CD4-positive, alpha-beta T cell treated with Interleukin-15 for 4 hours (primary cell): ENCODE data around the gene CBR4.

Source experiments
- DNase-seq: peaks from one replicate; pipeline ENCODE4 v3.0.0-alpha.2; 2020; ENCODE audit warnings: low spot score

Gene CBR4

DNA sequence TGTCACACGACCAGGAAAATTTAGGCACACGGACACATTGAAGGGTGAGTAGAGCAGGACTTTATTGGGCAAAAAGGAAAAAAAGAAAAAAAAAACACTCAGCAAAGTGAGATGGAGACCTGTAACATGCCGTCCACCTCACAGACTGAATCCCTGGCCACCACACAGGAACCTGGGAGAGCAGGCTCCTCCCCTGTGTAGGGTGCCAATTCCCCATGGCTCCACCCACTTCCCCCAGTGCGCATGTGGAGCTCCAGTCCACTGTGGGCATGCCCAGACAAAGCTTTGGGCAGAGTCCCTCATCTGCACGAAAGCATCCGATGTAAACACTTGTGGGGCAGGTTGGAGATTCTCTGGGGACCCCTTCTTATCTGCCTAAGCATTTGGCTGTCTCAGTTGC lies 23.6 kb upstream of the CBR4 start:
- no peak for DNase-seq

DNA sequence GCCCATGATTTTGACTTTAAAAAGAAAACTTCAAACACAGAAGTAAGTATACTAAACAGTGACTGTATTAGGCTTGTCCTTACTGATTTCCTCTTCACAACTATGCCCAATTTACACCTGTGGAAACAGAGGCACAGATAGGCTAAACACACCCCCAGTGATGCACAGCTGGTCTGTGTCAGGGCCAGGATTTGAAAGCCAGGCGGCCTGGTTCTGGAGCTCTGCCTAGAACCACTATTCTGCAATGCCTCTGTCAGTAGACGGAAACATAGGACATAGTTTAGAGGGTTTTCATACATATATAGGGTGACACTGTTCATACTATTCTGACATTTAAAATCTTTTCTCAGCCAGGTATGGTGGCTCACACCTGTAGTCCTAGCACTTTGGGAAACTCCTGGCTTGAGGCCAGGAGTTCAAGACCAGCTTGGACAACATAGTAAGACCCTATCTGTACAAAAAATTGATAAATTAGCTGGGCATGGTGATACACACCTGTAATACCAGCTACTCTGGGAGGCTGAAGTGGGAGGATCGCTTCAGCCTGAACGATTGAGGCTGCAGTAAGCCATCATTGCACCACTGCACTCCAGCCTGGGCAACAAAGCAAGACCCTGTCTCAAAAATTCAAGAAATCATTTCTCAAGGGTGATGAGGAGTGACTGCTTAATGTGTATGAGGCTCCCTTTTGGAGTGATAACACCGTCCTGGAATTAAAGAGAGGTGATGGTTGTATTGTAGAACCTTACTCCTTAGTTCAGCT lies 23.0 kb upstream of the CBR4 start:
- DNase-seq: no peak

DNA sequence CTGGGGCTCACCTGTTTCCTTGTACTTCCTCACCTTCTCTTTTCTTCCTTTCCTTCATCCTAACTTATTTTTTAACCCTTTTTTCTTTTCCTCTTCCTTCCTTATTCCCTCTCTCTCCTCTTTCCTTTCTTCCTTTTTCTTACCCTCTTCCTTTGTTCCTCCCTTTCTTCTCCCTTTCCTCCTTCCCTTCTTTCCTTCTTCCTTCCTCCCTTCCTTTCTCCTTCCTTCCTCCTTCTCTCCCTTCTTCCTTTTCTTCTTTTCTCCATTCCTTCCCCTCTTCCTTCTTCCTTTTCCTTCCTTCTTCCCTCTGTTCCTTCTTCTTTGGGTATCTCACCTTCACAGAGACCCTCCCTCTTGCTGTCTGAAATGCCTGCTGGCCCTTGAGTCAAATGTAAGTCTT lies 22.1 kb upstream of the CBR4 start:
- DNase-seq: no peak

DNA sequence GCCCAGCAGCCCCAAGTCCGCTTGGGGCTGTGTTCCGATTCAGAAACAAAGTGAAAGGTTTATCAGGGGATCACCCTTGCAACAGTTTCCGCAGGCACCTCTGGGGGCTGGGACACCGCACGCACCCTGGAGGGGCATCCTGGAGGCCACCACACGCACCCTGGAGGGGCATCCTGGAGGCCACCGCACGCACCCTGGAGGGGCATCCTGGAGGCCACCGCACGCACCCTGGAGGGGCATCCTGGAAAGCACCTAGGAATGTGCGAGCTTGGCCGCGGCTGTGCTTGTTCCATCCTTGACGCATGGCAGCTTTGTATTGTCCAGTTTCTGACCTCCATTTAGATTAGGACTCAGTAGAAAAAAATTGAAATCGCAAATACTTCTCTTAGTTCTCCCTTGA lies 21.3 kb upstream of the CBR4 start:
- DNase-seq: no peak

DNA sequence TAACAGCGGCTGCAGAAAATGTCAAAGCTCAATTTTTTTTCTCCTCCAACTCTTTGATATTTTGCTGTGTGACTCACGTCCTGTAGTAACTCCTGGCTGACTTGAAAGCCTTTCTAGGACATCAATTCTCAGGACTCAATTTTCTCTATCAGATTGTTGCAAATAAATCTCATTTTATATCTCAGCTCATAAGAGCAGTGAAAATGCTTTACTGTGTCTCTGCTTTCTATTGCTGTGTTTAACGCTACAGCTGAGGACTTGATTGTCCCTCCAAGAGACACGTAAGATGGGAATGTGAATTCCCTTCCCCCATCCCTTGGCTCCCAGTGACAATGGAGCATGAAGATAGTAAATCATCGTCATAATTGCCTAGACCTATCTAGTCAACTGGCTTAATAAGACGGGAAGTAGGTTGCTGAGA lies 20.5 kb upstream of the CBR4 start:
- DNase-seq: no peak

DNA sequence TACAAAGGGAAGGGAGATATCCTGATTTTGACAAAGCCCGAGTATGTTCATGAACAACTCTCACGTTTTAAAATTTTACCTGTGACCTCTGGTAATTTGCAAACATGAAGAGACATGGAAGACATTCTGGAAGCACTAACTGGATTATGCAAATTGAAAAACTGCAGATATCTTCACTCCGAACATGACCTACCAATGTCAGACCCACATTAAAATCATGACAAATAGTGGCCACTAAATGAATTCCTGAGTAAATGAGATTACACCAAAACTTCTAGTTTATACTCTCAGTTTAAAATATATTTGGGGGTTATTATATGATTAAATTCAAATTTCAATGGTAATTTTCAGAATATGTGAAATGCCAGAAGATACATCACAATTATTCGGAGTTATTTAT lies 19.9 kb upstream of the CBR4 start:
- no peak for DNase-seq

DNA sequence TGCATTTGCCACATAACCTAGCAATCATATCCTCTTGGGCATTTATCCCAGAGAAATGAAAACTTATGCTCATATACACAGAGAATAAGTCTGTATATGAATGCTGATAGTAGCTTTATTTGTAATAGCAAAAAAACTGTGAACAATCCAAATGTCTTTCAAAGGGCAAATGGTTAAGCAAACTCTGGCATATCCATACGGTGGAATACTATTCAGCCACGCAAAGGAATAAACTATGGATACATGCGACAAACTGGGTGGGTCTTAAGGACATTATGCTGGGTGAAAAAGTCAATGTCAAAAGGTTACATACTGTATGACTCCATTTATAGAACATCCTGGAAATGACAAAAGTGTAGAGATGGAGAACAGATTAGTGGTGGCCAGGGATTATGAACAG lies 17.6 kb upstream of the CBR4 start:
- no peak for DNase-seq

DNA sequence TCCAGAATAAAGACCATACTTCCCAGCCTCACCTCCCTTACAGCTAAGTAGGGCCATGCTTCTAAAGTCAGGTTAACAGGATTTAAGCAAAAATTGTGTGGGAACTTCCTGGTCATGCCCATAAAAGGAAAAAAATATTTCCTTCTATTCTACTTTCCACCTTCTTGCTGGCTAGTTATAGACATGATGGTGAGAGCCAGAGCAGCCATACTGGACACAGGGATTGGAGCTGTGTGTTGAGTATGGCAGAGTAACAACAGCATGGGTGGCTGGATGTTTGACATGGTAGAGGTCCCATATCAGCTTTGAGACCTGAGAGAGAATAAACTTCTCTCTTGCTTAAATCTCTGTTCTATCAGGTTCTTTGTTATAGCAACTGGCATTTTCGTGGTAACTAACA lies 15.1 kb upstream of the CBR4 start:
- DNase-seq: no peak

DNA sequence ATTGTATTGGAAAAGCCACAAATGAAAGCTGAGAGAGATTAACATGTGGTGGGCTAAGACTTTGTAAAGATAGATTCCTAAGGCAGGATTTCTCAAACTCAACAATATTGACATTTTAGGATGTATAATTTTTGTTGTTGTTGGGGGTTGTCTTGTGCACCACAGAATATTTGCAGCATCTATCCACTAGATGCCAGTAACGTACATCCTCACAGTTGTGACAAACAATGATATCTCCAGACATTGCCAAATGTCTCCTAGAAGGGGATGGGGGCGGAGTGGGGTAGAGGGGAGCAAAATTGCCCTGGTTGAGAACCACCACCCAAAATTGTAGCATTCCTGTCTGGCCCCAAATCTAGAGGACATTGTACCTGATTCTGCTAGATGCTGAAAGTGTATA lies 14.7 kb upstream of the CBR4 start:
- no peak for DNase-seq

DNA sequence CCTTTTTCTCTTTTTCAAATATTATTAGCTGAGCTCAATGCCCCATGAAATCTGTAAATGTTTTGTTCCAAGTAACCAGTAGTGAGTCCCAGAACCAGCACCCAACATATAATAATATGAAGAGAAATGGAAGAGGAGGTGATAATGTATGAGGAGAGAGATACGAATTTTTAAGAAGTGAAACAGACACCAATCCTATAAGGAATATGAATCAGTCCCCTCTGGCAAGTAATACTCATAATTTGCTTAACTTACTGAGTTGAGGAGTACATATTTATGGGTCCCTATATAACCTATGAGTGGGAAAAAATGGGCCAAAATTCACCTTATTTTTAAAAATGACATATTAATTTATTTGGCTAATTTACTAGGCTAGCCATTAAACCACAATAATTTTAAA lies 8.4 kb upstream of the CBR4 start:
- no peak for DNase-seq

DNA sequence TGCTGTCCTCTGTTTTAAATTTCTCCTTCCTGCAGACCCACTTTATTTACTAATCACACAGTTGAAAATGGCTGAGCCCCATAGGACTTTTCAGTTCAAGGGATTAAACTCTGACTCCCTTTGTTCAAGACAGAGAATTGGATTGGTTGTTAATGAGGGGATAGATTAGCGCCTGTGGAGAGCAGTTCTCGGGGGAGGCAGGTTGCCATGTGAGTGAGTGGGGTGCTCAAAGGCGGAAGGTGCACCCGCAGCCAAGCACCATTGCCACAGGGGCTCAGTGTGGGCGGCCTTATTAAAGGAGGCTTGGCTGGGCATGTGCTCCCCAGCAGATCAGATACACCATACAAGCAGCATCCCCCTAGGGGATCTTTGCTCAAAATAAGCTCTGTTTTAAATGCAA lies 7.9 kb upstream of the CBR4 start:
- DNase-seq: no peak

DNA sequence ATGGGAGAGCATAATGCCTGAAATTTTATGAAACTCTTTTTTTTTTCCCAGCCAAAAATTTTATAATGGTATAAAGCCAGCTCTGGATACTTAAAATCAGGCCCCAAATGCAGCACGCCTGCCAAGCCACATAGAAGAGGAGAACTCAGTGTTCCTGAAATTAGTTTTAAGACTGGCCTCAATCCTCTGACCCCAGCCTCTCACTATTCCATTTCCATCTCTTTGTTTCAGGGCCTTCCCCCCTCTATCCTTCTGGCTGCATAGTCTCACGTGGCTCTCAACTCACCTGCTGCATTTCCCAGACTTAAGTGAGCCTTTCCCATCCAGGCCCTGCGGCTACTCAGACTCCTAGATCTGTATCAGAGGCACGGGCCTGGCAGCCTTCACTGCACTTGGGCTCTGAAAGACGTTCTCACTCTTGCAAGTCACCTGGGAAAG lies 5.2 kb upstream of the CBR4 start:
- DNase-seq: no peak

DNA sequence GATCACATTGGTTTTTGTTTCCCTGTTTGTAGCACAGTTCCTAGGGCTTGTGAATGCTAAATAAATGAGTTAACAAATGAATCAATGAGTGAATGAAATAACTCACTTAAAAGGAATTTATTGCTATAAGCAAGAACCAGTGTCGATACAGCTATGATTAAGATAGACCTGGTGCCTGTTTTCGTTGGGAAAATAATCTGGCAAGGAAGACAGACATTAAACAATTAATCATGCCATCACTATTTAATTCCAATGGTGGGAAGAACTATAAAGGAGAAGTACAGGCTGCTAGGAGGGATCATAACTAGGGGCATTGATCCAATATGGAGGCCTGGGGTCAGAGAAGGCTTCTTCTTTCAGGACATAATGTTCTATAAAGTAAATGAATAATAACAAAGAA lies 4.5 kb upstream of the CBR4 start:
- DNase-seq: no peak

DNA sequence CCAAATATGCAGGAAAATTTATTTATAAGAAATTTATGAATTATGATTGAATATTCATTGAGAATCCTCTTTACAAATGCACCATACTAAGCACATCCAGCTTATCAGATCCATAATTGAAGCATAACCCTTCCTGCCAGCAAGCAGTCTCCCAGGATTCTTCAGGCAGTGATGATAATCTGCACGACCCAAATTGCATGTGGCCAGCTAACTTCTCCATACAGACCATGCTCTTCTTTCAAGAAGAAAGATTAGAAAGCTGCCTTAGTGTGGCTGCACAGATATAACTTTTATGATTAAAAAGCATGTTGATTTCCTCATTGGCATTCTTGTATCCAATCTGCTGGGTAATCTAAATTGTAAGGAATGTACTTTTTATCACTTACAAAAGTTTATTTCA lies 3.3 kb upstream of the CBR4 start:
- no peak for DNase-seq

DNA sequence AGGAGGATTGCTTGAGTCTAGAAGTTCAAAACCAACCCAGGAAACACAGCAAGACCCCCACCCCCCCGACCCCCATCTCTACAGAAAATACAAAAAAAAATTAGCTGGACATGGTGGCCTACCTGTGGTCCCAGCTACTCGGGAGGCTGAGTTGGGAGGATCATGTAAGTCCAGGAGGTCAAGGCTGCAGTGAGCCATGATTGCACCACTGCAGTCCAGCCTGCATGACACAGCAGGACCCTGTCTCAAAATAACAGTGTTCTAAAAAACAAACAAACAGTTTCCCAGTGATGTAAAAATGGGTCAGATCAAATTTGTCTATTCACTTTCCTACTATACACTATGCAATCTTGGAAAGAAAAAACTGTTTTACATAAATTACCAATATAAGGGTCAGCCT lies 2.0 kb upstream of the CBR4 start:
- no peak for DNase-seq

DNA sequence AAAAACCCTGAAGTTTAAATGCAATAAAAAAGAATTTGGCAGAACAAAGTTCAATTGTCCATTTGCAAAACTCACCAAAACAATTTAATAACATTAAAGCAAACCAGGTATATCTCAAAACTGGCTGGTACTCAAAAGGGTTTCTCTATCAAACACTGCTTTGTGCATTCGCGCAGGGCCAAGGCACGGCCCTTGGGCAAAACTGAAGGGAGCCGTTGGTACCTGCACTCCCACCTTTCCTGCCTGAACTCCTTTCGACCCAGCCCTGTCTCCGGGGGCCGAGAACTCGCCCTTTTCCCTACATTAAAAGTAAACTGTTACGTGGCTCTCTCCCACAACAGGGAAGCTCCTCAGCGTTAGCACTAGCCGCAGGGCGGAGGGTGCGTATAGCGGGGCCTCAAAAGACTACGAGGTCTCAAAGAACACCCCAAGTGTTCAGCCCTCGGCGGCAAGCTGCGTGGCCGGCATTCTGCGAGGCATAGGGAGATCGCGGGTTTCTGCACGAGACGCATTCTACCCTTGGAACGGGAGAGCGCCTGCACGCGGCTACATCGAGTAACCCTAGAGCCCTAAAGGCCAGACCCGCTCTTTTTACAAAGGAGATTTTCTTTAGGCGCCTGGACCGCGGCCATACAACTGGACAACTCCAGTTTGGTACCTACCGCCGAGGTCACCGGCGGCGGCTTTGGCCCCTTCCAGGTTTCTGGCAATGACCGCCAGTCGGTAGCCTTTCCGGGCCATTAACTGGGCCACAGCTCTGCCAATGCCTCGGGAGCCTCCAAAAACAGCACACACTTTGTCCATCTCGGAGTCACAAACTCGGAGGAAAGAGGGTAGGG lies 550 bp downstream of the CBR4 start:
- DNase-seq: peak; percentile 32

DNA sequence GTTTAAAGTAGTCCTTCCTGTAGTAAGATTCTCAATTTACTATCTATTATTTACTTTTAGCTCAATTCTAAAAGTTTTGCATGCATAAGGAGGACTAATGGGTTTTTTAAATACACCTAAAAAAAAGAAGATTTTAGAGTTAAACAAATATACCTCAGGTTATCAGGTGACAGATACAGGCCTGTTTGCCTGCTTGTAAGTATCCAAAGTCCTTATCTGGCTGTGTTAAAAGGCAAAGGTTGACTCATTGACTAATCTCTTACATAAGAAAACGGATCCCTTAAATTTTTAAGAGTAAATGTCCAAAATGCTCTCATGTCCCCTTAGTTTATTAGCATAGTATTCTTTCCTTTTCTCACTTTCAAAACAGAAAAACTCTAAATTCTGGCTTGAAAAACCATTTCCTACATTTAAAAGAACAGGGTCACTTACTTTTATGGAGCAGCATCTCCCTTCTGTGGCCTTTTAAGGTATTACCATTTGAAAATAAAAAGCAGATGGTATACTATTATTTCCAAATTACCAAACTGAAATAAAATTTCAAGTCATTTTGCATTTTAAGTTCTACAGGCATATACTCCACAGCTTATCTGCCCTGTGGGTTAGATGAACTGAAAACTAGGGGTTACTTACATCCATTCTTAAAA lies 4.5 kb downstream of the CBR4 start:
- no peak for DNase-seq

DNA sequence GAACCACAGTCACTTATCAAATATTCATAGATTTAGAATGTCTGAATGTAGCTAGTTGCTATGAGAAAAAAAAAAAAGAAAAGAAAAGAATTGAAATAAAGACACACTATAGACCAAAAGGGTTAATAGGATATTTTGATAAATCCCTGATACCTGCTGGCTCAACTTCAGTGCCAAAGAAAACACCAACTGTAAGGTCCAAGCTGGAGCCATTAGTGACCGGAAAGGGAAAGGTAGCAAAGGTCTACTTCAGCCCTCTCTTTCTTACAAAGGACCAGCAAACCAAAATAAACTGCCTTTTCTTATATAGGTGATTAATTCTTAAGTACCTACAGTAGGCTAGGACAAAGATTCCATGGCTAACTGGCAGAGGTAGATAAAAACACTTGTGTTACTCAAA lies 9.7 kb downstream of the CBR4 start:
- no peak for DNase-seq

DNA sequence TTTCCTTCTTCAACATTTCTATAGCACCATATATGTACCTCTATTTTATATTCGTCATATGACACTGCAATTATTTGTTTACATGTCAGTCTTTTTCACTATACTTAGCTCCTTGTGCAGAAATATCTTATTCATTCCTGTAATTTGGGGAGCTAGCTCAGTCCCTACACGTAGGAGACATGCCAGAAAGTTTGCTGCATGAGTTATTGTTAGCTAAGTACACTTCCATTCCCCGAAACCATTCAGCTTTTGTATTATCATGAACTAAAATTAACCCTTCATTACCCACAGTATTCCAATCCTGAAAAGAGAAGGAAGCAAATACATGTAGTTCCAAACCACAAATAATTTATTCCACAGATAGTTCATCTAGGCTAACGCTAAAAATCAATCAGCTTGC lies 10.2 kb downstream of the CBR4 start:
- no peak for DNase-seq

DNA sequence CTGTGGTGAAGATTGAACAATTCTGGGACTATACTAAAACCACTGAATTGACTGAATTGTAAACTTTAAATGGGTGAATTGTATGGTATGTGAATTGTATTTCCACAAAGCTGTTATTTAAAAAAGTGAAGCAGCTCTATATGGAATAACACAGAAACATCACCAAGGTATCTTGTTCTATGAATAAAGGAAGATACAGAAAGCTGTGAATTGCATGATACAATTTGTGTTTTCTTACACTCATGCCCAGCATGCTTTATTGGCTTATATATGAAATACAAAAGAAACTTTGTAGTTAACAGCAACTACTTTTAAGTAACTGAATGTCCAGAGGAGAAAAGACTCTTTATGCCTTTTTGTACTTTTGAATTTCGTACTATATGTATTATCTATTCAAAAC lies 11.5 kb downstream of the CBR4 start:
- no peak for DNase-seq

DNA sequence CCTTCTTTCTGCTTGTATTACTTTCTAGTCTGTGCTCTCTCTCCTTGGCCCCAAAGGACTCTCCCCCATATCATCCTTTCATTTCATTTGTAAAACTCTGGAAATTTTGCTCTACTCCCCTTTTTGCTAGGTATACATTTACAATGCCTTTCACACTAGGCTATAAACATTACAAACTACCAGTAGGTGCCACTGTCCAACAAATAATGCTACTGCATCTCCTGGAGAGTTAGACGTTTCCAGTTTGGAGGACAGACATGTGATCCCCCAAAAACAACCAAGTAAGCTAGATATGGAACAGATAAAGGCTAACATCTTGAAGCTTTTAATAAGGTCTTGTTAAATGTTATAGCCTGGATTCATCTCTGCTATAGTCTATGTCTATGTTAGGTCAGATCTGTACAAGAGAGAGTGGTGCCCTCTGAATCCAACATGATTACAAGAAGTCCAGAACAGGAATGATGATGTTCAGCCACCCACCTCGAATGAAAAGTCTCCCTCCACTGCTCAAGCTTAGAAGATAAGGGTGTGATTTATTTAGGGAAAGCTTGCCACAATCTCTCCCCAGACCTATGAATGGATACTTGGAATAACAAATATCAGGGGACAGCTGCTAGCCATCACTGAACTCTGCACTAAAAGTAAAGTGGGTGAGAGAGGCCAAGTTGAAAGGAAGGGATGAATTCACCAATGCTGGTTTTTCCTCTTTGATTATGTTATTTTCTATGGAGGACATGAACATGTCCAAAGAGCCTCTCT lies 14.3 kb downstream of the CBR4 start:
- peak; percentile 12 for DNase-seq

DNA sequence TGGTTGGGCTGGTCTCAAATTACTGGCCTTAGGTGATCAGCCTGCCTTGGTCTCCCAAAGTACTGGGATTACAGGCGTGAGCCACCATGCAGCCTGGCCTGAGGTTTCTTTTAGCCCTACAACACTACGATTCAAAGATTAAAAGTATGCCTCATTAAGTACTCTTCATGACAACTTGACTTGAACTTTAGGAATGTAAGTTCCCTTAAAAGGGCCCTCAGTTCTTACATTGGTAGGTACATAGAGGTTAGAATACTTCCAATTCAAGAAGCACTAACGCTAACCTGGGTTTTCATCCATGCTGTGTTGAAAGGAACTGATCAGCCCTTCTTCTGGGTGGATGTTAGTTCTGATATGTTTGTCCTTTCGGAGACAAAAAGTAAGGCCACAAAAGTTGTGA lies 15.1 kb downstream of the CBR4 start:
- DNase-seq: no peak
